ENCODE results near the gene ZNF354B. TPM values are rescaled to one million over a fixed set of nuclear protein-coding genes. Genes with fewer than 3 reads are reported as not detected.
"Not testable (repeated sequence)": the region's sequence is repeated elsewhere in the genome, so short reads cannot be mapped to it uniquely, and the experiment has no call there.

ZNF354B gene
- total RNA-seq, 1 donor from 2014 or later, result 8.4 TPM

- H3K4me1 ChIP-seq (ENCODE audit: control insufficient read depth in 3 of 3, insufficient read depth in 3 of 3, low read length in 3 of 3); H3K27me3 ChIP-seq (ENCODE audit: control insufficient read depth in 3 of 3, insufficient read depth in 3 of 3, low read length in 3 of 3); H3K9me3 ChIP-seq (ENCODE audit: control insufficient read depth in 3 of 3, low read length in 3 of 3); H3K9ac ChIP-seq (ENCODE audit: low read depth in 1 of 3, low read length in 3 of 3); H3K27ac ChIP-seq (ENCODE audit: low read depth, low read length); H3K36me3 ChIP-seq (ENCODE audit: control insufficient read depth in 3 of 3, insufficient read depth in 3 of 3, low read length in 3 of 3); H3K4me3 ChIP-seq (ENCODE audit: low read length in 3 of 3): not testable (repeated sequence)
These were observed 20.9 kb upstream of the ZNF354B start for GRCh38 chr5:178838695-178839318.

GRCh38 chr5:178839319-178839704 is 20.4 kb upstream of the ZNF354B start:
- no peaks in the 10 kb centered on the region for H3K9me3 ChIP-seq (ENCODE audit: control insufficient read depth in 3 of 3, low read length in 3 of 3)
- no peaks in the 10 kb centered on the region for H3K27me3 ChIP-seq (ENCODE audit: control insufficient read depth in 3 of 3, insufficient read depth in 3 of 3, low read length in 3 of 3)
- no peak overlapping the region for H3K4me3 ChIP-seq (ENCODE audit: low read length in 3 of 3)
- no peak overlapping the region for H3K27ac ChIP-seq (ENCODE audit: low read depth, low read length)
- H3K9ac ChIP-seq (ENCODE audit: low read depth in 1 of 3, low read length in 3 of 3), result no peak overlapping the region
- H3K4me1 ChIP-seq (ENCODE audit: control insufficient read depth in 3 of 3, insufficient read depth in 3 of 3, low read length in 3 of 3), result no peaks in the 10 kb centered on the region
- H3K36me3 ChIP-seq (ENCODE audit: control insufficient read depth in 3 of 3, insufficient read depth in 3 of 3, low read length in 3 of 3), result no peaks in the 10 kb centered on the region

GRCh38 chr5:178840399-178840798 is 19.4 kb upstream of the ZNF354B start:
- H3K4me1 ChIP-seq (ENCODE audit: control insufficient read depth in 3 of 3, insufficient read depth in 3 of 3, low read length in 3 of 3); H3K27me3 ChIP-seq (ENCODE audit: control insufficient read depth in 3 of 3, insufficient read depth in 3 of 3, low read length in 3 of 3); H3K9me3 ChIP-seq (ENCODE audit: control insufficient read depth in 3 of 3, low read length in 3 of 3); H3K36me3 ChIP-seq (ENCODE audit: control insufficient read depth in 3 of 3, insufficient read depth in 3 of 3, low read length in 3 of 3); H3K4me3 ChIP-seq (ENCODE audit: low read length in 3 of 3); H3K27ac ChIP-seq (ENCODE audit: low read depth, low read length); H3K9ac ChIP-seq (ENCODE audit: low read depth in 1 of 3, low read length in 3 of 3): not testable (repeated sequence)

GRCh38 chr5:178849316-178849715 is 10.4 kb upstream of the ZNF354B start:
- Histone ChIP-seq H3K4me3 (ENCODE audit: low read length in 3 of 3) (no peak overlapping the region), H3K27me3 (ENCODE audit: control insufficient read depth in 3 of 3, insufficient read depth in 3 of 3, low read length in 3 of 3) (peaks cover 0 to 1% (median 0%) of the 10 kb centered on the region in 3 donors), H3K9me3 (ENCODE audit: control insufficient read depth in 3 of 3, low read length in 3 of 3) (no peaks in the 10 kb centered on the region), H3K27ac (ENCODE audit: low read depth, low read length) (no peak overlapping the region), H3K36me3 (ENCODE audit: control insufficient read depth in 3 of 3, insufficient read depth in 3 of 3, low read length in 3 of 3) (no peaks in the 10 kb centered on the region), H3K9ac (ENCODE audit: low read depth in 1 of 3, low read length in 3 of 3) (no peak overlapping the region), H3K4me1 (ENCODE audit: control insufficient read depth in 3 of 3, insufficient read depth in 3 of 3, low read length in 3 of 3) (no peaks in the 10 kb centered on the region)

- no peak overlapping the region for H3K9ac ChIP-seq (ENCODE audit: low read depth in 1 of 3, low read length in 3 of 3)
- H3K4me1 ChIP-seq (ENCODE audit: control insufficient read depth in 3 of 3, insufficient read depth in 3 of 3, low read length in 3 of 3), result no peaks in the 10 kb centered on the region
- no peaks in the 10 kb centered on the region for H3K36me3 ChIP-seq (ENCODE audit: control insufficient read depth in 3 of 3, insufficient read depth in 3 of 3, low read length in 3 of 3)
- H3K27me3 ChIP-seq (ENCODE audit: control insufficient read depth in 3 of 3, insufficient read depth in 3 of 3, low read length in 3 of 3), result peaks cover 0 to 7% (median 0%) of the 10 kb centered on the region in 3 donors
- H3K4me3 ChIP-seq (ENCODE audit: low read length in 3 of 3), result no peak overlapping the region
- no peak overlapping the region for H3K27ac ChIP-seq (ENCODE audit: low read depth, low read length)
- no peaks in the 10 kb centered on the region for H3K9me3 ChIP-seq (ENCODE audit: control insufficient read depth in 3 of 3, low read length in 3 of 3)
These were observed 7.8 kb upstream of the ZNF354B start for GRCh38 chr5:178851951-178852350.

- H3K4me1 ChIP-seq (ENCODE audit: control insufficient read depth in 3 of 3, insufficient read depth in 3 of 3, low read length in 3 of 3), result no peaks in the 10 kb centered on the region
- peaks cover 0 to 7% (median 0%) of the 10 kb centered on the region in 3 donors for H3K27me3 ChIP-seq (ENCODE audit: control insufficient read depth in 3 of 3, insufficient read depth in 3 of 3, low read length in 3 of 3)
- H3K27ac ChIP-seq (ENCODE audit: low read depth, low read length), result no peak overlapping the region
- no peak overlapping the region for H3K4me3 ChIP-seq (ENCODE audit: low read length in 3 of 3)
- no peaks in the 10 kb centered on the region for H3K36me3 ChIP-seq (ENCODE audit: control insufficient read depth in 3 of 3, insufficient read depth in 3 of 3, low read length in 3 of 3)
- H3K9me3 ChIP-seq (ENCODE audit: control insufficient read depth in 3 of 3, low read length in 3 of 3), result no peaks in the 10 kb centered on the region
- H3K9ac ChIP-seq (ENCODE audit: low read depth in 1 of 3, low read length in 3 of 3), result no peak overlapping the region
These were observed 5.5 kb upstream of the ZNF354B start for GRCh38 chr5:178854284-178854683.

GRCh38 chr5:178860615-178861014 is 862 bp downstream of the ZNF354B start:
- Histone ChIP-seq H3K4me1 (ENCODE audit: control insufficient read depth in 3 of 3, insufficient read depth in 3 of 3, low read length in 3 of 3) (peaks cover 7 to 12% (median 11%) of the 10 kb centered on the region in 3 donors), H3K27ac (ENCODE audit: low read depth, low read length) (peak overlapping the region; percentile 69), H3K4me3 (ENCODE audit: low read length in 3 of 3) (peak overlapping the region; percentile 59 to 81 (median 75)), H3K36me3 (ENCODE audit: control insufficient read depth in 3 of 3, insufficient read depth in 3 of 3, low read length in 3 of 3) (peaks cover 8 to 21% (median 16%) of the 10 kb centered on the region in 3 donors), H3K9ac (ENCODE audit: low read depth in 1 of 3, low read length in 3 of 3) (peak overlapping the region in 2 of 3 donors; percentile 78 to 81)
- H3K9me3 ChIP-seq (ENCODE audit: control insufficient read depth in 3 of 3, low read length in 3 of 3); H3K27me3 ChIP-seq (ENCODE audit: control insufficient read depth in 3 of 3, insufficient read depth in 3 of 3, low read length in 3 of 3): not testable (repeated sequence)

GRCh38 chr5:178861627-178862026 is 1.9 kb downstream of the ZNF354B start:
- Histone ChIP-seq H3K36me3 (ENCODE audit: control insufficient read depth in 3 of 3, insufficient read depth in 3 of 3, low read length in 3 of 3) (peaks cover 16 to 31% (median 25%) of the 10 kb centered on the region in 3 donors), H3K9ac (ENCODE audit: low read depth in 1 of 3, low read length in 3 of 3) (peak overlapping the region in 1 of 3 donors; percentile 20), H3K4me3 (ENCODE audit: low read length in 3 of 3) (peak overlapping the region in 1 of 3 donors; percentile 31), H3K4me1 (ENCODE audit: control insufficient read depth in 3 of 3, insufficient read depth in 3 of 3, low read length in 3 of 3) (peaks cover 7 to 12% (median 11%) of the 10 kb centered on the region in 3 donors), H3K27ac (ENCODE audit: low read depth, low read length) (no peak overlapping the region), H3K27me3 (ENCODE audit: control insufficient read depth in 3 of 3, insufficient read depth in 3 of 3, low read length in 3 of 3) (no peaks in the 10 kb centered on the region), H3K9me3 (ENCODE audit: control insufficient read depth in 3 of 3, low read length in 3 of 3) (no peaks in the 10 kb centered on the region)

GRCh38 chr5:178866946-178867345 is 7.2 kb downstream of the ZNF354B start:
- H3K36me3 ChIP-seq (ENCODE audit: control insufficient read depth in 3 of 3, insufficient read depth in 3 of 3, low read length in 3 of 3), result peaks cover 46 to 66% (median 54%) of the 10 kb centered on the region in 3 donors

GRCh38 chr5:178869577-178869976 is 9.8 kb downstream of the ZNF354B start:
- Histone ChIP-seq H3K4me1 (ENCODE audit: control insufficient read depth in 3 of 3, insufficient read depth in 3 of 3, low read length in 3 of 3) (no peaks in the 10 kb centered on the region), H3K9ac (ENCODE audit: low read depth in 1 of 3, low read length in 3 of 3) (no peak overlapping the region), H3K36me3 (ENCODE audit: control insufficient read depth in 3 of 3, insufficient read depth in 3 of 3, low read length in 3 of 3) (peaks cover 46 to 67% (median 58%) of the 10 kb centered on the region in 3 donors), H3K4me3 (ENCODE audit: low read length in 3 of 3) (no peak overlapping the region), H3K9me3 (ENCODE audit: control insufficient read depth in 3 of 3, low read length in 3 of 3) (peaks cover 4 to 7% (median 6%) of the 10 kb centered on the region in 3 donors), H3K27me3 (ENCODE audit: control insufficient read depth in 3 of 3, insufficient read depth in 3 of 3, low read length in 3 of 3) (no peaks in the 10 kb centered on the region), H3K27ac (ENCODE audit: low read depth, low read length) (no peak overlapping the region)

More at GRCh38 chr5:178866946-178867345, 7.2 kb downstream of the ZNF354B start:
- H3K9ac ChIP-seq (ENCODE audit: low read depth in 1 of 3, low read length in 3 of 3), result no peak overlapping the region
- no peaks in the 10 kb centered on the region for H3K9me3 ChIP-seq (ENCODE audit: control insufficient read depth in 3 of 3, low read length in 3 of 3)
- peaks cover 0 to 4% (median 0%) of the 10 kb centered on the region in 3 donors for H3K4me1 ChIP-seq (ENCODE audit: control insufficient read depth in 3 of 3, insufficient read depth in 3 of 3, low read length in 3 of 3)
- H3K4me3 ChIP-seq (ENCODE audit: low read length in 3 of 3), result no peak overlapping the region
- H3K27me3 ChIP-seq (ENCODE audit: control insufficient read depth in 3 of 3, insufficient read depth in 3 of 3, low read length in 3 of 3), result no peaks in the 10 kb centered on the region
- H3K27ac ChIP-seq (ENCODE audit: low read depth, low read length), result no peak overlapping the region

All from skeletal muscle tissue (tissue), 4 donors.